ENCODE results near the gene RAPGEF3. TPM values are rescaled to one million over a fixed set of nuclear protein-coding genes. Genes with fewer than 3 reads are reported as not detected.
A peak's percentile ranks its signal among the peaks of the same experiment; 100 is the strongest.

RAPGEF3 gene
- total and polyA plus RNA-seq, 9 of the 15 experiments (the other 6 are each of a cell fraction or from before 2014, with no cell fraction given) = 0.03 to 0.78 (median 0.37) TPM; not detected in 1

- TF ChIP-seq ZBTB11 (CRISPR knock-in tag; IDR thresholded peaks at IDR 0.05) = no peak
- TF ChIP-seq RFX1 (IDR thresholded peaks at IDR 0.05) = peak; percentile 78; the same call in 1 of the 2 replicates
Measured at GRCh38 chr12:47808050-47808449, 49.4 kb upstream of the RAPGEF3 start (continued).

- FAIRE-seq (no peak), DNase-seq (ENCODE audit: extremely low read depth in 1 of 4, low spot score in 3 of 4) (no peak), ATAC-seq (no peak)
- in situ Hi-C loops (cut with MboI) (no loop called here), intact Hi-C loops (cut with micrococcal nuclease) (no loop called here)
- H3K79me2 ChIP-seq (ENCODE audit: control insufficient read depth, insufficient read depth, low read length) = peaks cover 100% of the 10 kb centered on the region
- H3K4me1 ChIP-seq (replicated peaks in 1 of 2; ENCODE audit: control insufficient read depth in 2 of 2, insufficient read depth in 2 of 2, low read length in 2 of 2) = peaks cover 53 to 54% of the 10 kb centered on the region in 2 experiments
- peaks cover 67% of the 10 kb centered on the region; the same call in 2 of the 3 replicates for H3K36me3 ChIP-seq (ENCODE audit: control insufficient read depth, insufficient read depth, low read length)
- no peak overlapping the region for H3K27ac ChIP-seq (ENCODE audit: extremely low read depth, low read depth, low read length)
- H3K4me3 ChIP-seq = no peak overlapping the region
- BruUV-seq (replicated peaks) = no TSS peak
- H3K9me3 ChIP-seq (replicated peaks; ENCODE audit: control insufficient read depth, insufficient read depth, low read depth, low read length) = no peaks in the 10 kb centered on the region
- H3K9ac ChIP-seq (ENCODE audit: insufficient read depth in 1 of 2, low read depth in 2 of 2, low read length in 2 of 2) = peak overlapping the region in 1 of 2 experiments; percentile 66; a peak in 1 of 4 replicates
- H3K27me3 ChIP-seq (ENCODE audit: control insufficient read depth in 2 of 2, insufficient read depth in 2 of 2, low read length in 2 of 2) = no peaks in the 10 kb centered on the region
- POLR2A ChIA-PET = interaction anchor here (0.8 to 1.7 kb wide), 4 partner anchors 10 to 26 kb away, joined by 3 to 4 read pairs (median 4); no protein-coding TSS in a partner anchor
- WGBS (ENCODE audit: insufficient coverage, low coverage, missing lambda C conversion rate) = 49% methylated on average over 5 of the region's 5 CpGs
- no peak overlapping the region for H3K4me2 ChIP-seq (ENCODE audit: insufficient read depth, low read length)
- no peak overlapping the region for H2AFZ ChIP-seq (ENCODE audit: low read depth, low read length)
- CTCF ChIA-PET (ENCODE audit: low intra/inter-chr PET ratio) = no interaction called here
- H4K20me1 ChIP-seq (replicated peaks; ENCODE audit: control insufficient read depth, insufficient read depth, low read length) = peaks cover 8% of the 10 kb centered on the region; the same call in 1 of the 2 replicates
- H3K9me1 ChIP-seq (ENCODE audit: control insufficient read depth, insufficient read depth, low read length) = peaks cover 6% of the 10 kb centered on the region
- TF ChIP-seq NRF1 (conservative IDR thresholded peaks at IDR 0.05 in 1 of 2, IDR thresholded peaks at IDR 0.05 in 1 of 2) (no peak), ZNF146 (CRISPR knock-in tag; IDR thresholded peaks at IDR 0.05; ENCODE audit: unreplicated experiment) (no peak), HDAC8 (tag; IDR thresholded peaks at IDR 0.05) (no peak), ZNF263 (CRISPR knock-in tag; IDR thresholded peaks at IDR 0.05; ENCODE audit: borderline replicate concordance) (no peak), KLF6 (CRISPR knock-in tag; IDR thresholded peaks at IDR 0.05; ENCODE audit: borderline replicate concordance) (no peak), IFI16 (CRISPR knock-in tag; IDR thresholded peaks at IDR 0.05) (no peak), ZNF239 (CRISPR knock-in tag; IDR thresholded peaks at IDR 0.05) (no peak), SAFB (IDR thresholded peaks at IDR 0.05; ENCODE audit: borderline replicate concordance, low read depth, low read length) (no peak), ZNF830 (CRISPR knock-in tag; IDR thresholded peaks at IDR 0.05) (no peak), ZNF3 (CRISPR knock-in tag; IDR thresholded peaks at IDR 0.05) (no peak), BDP1 (IDR thresholded peaks at IDR 0.05; ENCODE audit: insufficient read depth, insufficient read length) (no peak), PRMT5 (CRISPR knock-in tag; IDR thresholded peaks at IDR 0.05) (no peak), ZNF224 (CRISPR knock-in tag; IDR thresholded peaks at IDR 0.05) (no peak), FOXM1 (IDR thresholded peaks at IDR 0.05; ENCODE audit: low read depth) (no peak), FOXM1 (CRISPR knock-in tag; IDR thresholded peaks at IDR 0.05; ENCODE audit: low read depth) (no peak), ZNF668 (CRISPR knock-in tag; IDR thresholded peaks at IDR 0.05) (no peak), NFIC (IDR thresholded peaks at IDR 0.05) (no peak)
Measured at GRCh38 chr12:47807338-47807737, 48.7 kb upstream of the RAPGEF3 start.
